ENCODE data around the gene MYPOP.

GRCh38 chr19:45879055-45879454 is 23.4 kb downstream of the MYPOP start:
- no peak for TF ChIP-seq CTCF (IDR thresholded peaks at IDR 0.05; ENCODE audit: low read depth, low read length, missing input control)
- no peak for TF ChIP-seq REST (IDR thresholded peaks at IDR 0.05)
- TF ChIP-seq YY1 (IDR thresholded peaks at IDR 0.05) = no peak
- no peak for TF ChIP-seq ZBTB33 (IDR thresholded peaks at IDR 0.05)
- no peak for TF ChIP-seq SP1 (IDR thresholded peaks at IDR 0.05)
- no peak for TF ChIP-seq RAD21 (IDR thresholded peaks at IDR 0.05)
- TF ChIP-seq JUND (IDR thresholded peaks at IDR 0.05) = no peak
- no peak for TF ChIP-seq TAF1 (conservative IDR thresholded peaks at IDR 0.05)
- TF ChIP-seq HNF4A (conservative IDR thresholded peaks at IDR 0.05) = no peak
- no peak for TF ChIP-seq ATF3 (IDR thresholded peaks at IDR 0.05)
- TF ChIP-seq GABPA (IDR thresholded peaks at IDR 0.05 in 1 of 2, conservative IDR thresholded peaks at IDR 0.05 in 1 of 2) = no peak
- no peak for TF ChIP-seq MAX (IDR thresholded peaks at IDR 0.05)
- TF ChIP-seq NR2F2 (IDR thresholded peaks at IDR 0.05) = no peak
